WTC11 (cell line): ENCODE results near the gene PPP1R12B.
"Not testable (repeated sequence)": the region's sequence is repeated elsewhere in the genome, so short reads cannot be mapped to it uniquely, and the experiment has no call there.

Experiments used
- AR ChIP-seq: fragments of 250-450 bp; sonication (Bioruptor Pico); IDR thresholded peaks from 2 replicates; pipeline ENCODE4 v1.9.0; 2021; ENCODE audit warnings: mild to moderate bottlenecking
- ATF1 ChIP-seq: sonication (generic); formaldehyde crosslinking; IDR thresholded peaks from 2 replicates; pipeline ENCODE4 v1.8.1; 2023; ENCODE audit warnings: mild to moderate bottlenecking, moderate library complexity, missing genetic modification reagents
- CTCF ChIP-seq: fragments of 200-600 bp; IDR thresholded peaks from 2 replicates; pipeline ENCODE4 v1.8.0; 2022; ENCODE audit warnings: antibody characterized with exemption
- E2F5 ChIP-seq: sonication (generic); formaldehyde crosslinking; IDR thresholded peaks from 2 replicates; pipeline ENCODE4 v1.8.1; 2022; ENCODE audit warnings: mild to moderate bottlenecking, moderate library complexity, missing genetic modification reagents
- ESRRA ChIP-seq: sonication (generic); formaldehyde crosslinking; IDR thresholded peaks from 2 replicates; pipeline ENCODE4 v1.8.1; 2022; ENCODE audit warnings: mild to moderate bottlenecking, missing genetic modification reagents, borderline replicate concordance
- NR2C2 ChIP-seq: sonication (generic); formaldehyde crosslinking; IDR thresholded peaks from 2 replicates; pipeline ENCODE4 v1.8.0; 2022; ENCODE audit warnings: mild to moderate bottlenecking, missing genetic modification reagents

DNA sequence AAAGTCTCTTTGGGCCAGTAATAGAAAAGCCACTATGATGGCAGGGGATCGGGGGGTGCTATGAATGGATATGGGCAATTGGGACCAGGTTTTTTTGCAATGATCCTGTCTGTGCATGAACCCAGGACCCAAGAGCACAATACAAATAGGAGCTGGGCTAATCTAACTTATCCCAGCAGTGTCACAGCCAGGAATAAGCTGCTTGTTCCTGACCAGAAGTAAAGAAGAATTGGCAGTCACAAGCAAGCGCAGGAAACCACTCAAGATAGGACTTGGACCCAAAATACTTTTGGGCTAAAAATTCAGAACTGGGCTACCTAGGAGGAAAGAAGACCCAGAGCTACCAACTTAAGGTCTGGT, 172.3 kb downstream of the PPP1R12B start:
- TF ChIP-seq CTCF; NR2C2 (CRISPR knock-in tag); ESRRA (CRISPR knock-in tag); ATF1 (CRISPR knock-in tag); E2F5; AR (CRISPR knock-in tag): not testable (repeated sequence)
